Measurements from ENCODE around the gene LIMK2. TPM values are rescaled to one million over a fixed set of nuclear protein-coding genes. Genes with fewer than 3 reads are reported as not detected.

LIMK2 gene
- total and polyA plus RNA-seq, 9 of the 15 experiments (the other 6 are each of a cell fraction or from before 2014, with no cell fraction given) = 1.1 to 14.5 (median 8.5) TPM

- TF ChIP-seq RREB1 (CRISPR knock-in tag; IDR thresholded peaks at IDR 0.05) = no peak
- TF ChIP-seq MTA3 (IDR thresholded peaks at IDR 0.05; ENCODE audit: borderline replicate concordance) = no peak
- TF ChIP-seq ZNF3 (CRISPR knock-in tag; IDR thresholded peaks at IDR 0.05) = no peak
Measured at GRCh38 chr22:31260474-31260856, 48.4 kb downstream of the LIMK2 start (continued).

GRCh38 chr22:31262312-31263133, 50.4 kb downstream of the LIMK2 start:
- Histone ChIP-seq H3K36me3 (ENCODE audit: control insufficient read depth, insufficient read depth, low read length) (peaks cover 17% of the 10 kb centered on the region; the same call in 1 of the 3 replicates), H3K27ac (ENCODE audit: extremely low read depth, low read depth, low read length) (no peak overlapping the region), H3K4me2 (ENCODE audit: insufficient read depth, low read length) (no peak overlapping the region), H2AFZ (ENCODE audit: low read depth, low read length) (no peak overlapping the region), H3K4me3 (no peak overlapping the region), H3K4me1 (replicated peaks in 1 of 2; ENCODE audit: control insufficient read depth in 2 of 2, insufficient read depth in 2 of 2, low read length in 2 of 2) (no peaks in the 10 kb centered on the region), H3K9me3 (replicated peaks; ENCODE audit: control insufficient read depth, insufficient read depth, low read depth, low read length) (no peaks in the 10 kb centered on the region), H3K9ac (ENCODE audit: insufficient read depth in 1 of 2, low read depth in 2 of 2, low read length in 2 of 2) (no peak overlapping the region), H4K20me1 (replicated peaks; ENCODE audit: control insufficient read depth, insufficient read depth, low read length) (no peaks in the 10 kb centered on the region), H3K9me1 (ENCODE audit: control insufficient read depth, insufficient read depth, low read length) (peaks cover 4% of the 10 kb centered on the region), H3K27me3 (ENCODE audit: control insufficient read depth in 2 of 2, insufficient read depth in 2 of 2, low read length in 2 of 2) (no peaks in the 10 kb centered on the region), H3K79me2 (ENCODE audit: control insufficient read depth, insufficient read depth, low read length) (no peaks in the 10 kb centered on the region)
- in situ Hi-C loops (cut with MboI) (no loop called here), intact Hi-C loops (cut with micrococcal nuclease) (no loop called here)
- BruUV-seq (replicated peaks) = no TSS peak
- ChIA-PET POLR2A (interaction anchor here (0.6 to 1.9 kb wide), 5 partner anchors 9 to 174 kb away, joined by 3 to 8 read pairs (median 4); no protein-coding TSS in a partner anchor), CTCF (ENCODE audit: low intra/inter-chr PET ratio) (no interaction called here)
- 83% methylated on average over 6 of the region's 13 CpGs for WGBS (ENCODE audit: insufficient coverage, low coverage, missing lambda C conversion rate)
- FAIRE-seq (no peak), DNase-seq (ENCODE audit: extremely low read depth in 1 of 4, low spot score in 3 of 4) (no peak), ATAC-seq (no peak)

Measured in K562 (cell line).